Uterus (tissue), 2 donors: Measurements from ENCODE around the gene PTPRN2.

Experiments
- POLR2A ChIP-seq, 2 donors: fragments of 450-650 bp; IDR thresholded peaks; one replicate each; pipeline ENCODE4 v1.6.1; 2016; ENCODE audit warnings: antibody characterized with exemption in 2 of 2, mild to moderate bottlenecking in 1 of 2, moderate library complexity in 1 of 2
- TF ChIP-seq, protein P1 (sequence below), 4 experiments: fragments of 200-600 bp in 2 of 4; fragments of 450-650 bp in 2 of 4; sonication (generic) in 2 of 4; IDR thresholded peaks; one replicate each; pipeline ENCODE4 v1.5.1; 2016 to 2019; ENCODE audit warnings: antibody characterized with exemption in 4 of 4, mild to moderate bottlenecking in 2 of 4, moderate library complexity in 1 of 4

DNA sequence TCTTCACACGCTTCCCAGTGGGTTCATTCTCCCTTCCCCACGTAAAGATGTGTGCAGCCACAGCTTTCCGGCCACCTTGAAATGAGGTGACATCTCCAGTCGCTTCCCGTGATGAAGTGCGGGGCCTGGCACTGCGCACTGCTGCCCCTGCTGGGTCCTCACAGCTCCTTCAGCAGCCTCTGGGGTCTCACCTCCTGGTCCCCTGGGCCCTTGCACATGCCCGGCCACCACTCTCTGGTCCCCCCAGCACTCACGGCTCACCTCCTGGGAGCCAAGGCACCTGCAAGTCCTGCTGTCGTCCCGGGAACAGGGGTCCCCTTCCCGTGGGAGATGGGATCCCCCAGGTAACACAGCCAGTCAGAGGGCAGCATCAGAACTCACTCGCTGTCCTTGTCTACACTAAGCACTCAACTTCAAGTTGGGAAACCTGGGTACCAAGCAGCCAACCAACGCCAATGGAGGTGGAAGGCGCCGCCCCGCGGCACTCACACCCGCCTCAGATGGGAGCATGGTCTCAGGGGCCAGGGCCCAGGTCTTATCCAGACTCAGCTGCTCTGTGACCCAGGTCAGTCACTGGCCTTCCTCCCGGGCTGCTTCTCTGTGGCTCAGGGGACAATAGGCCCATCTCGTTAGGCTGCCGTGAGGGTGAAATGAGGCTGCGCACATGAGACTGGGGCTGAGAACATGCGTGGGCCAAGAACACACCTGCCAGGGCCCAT lies 176.2 kb downstream of the PTPRN2 start:
- TF ChIP-seq, protein P1, sequence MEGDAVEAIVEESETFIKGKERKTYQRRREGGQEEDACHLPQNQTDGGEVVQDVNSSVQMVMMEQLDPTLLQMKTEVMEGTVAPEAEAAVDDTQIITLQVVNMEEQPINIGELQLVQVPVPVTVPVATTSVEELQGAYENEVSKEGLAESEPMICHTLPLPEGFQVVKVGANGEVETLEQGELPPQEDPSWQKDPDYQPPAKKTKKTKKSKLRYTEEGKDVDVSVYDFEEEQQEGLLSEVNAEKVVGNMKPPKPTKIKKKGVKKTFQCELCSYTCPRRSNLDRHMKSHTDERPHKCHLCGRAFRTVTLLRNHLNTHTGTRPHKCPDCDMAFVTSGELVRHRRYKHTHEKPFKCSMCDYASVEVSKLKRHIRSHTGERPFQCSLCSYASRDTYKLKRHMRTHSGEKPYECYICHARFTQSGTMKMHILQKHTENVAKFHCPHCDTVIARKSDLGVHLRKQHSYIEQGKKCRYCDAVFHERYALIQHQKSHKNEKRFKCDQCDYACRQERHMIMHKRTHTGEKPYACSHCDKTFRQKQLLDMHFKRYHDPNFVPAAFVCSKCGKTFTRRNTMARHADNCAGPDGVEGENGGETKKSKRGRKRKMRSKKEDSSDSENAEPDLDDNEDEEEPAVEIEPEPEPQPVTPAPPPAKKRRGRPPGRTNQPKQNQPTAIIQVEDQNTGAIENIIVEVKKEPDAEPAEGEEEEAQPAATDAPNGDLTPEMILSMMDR (IDR thresholded peaks at IDR 0.05), result no peak
- no peak for TF ChIP-seq POLR2A (IDR thresholded peaks at IDR 0.05)
